Measurements from ENCODE around the gene GADD45A. TPM values are rescaled to one million over a fixed set of nuclear protein-coding genes. Genes with fewer than 3 reads are reported as not detected.

GADD45A gene
- polyA plus RNA-seq, 1 donor (not counting 4 experiments of a cell fraction or from before 2014, with no cell fraction given): 151 TPM

- DNase-seq (ENCODE audit: low read depth, low spot score) (no peak), FAIRE-seq (no peak)
- Histone ChIP-seq H3K36me3 (ENCODE audit: control insufficient read depth in 2 of 2, extremely low read depth in 1 of 2, insufficient read depth in 2 of 2, low read length in 2 of 2) (no peaks in the 10 kb centered on the region), H3K9ac (ENCODE audit: control insufficient read depth, extremely low read depth, insufficient read depth, low read length) (no peak overlapping the region), H3K27me3 (ENCODE audit: control insufficient read depth, extremely low read depth, insufficient read depth, low read length) (no peaks in the 10 kb centered on the region), H3K27ac (ENCODE audit: control insufficient read depth, insufficient read depth, low read length) (no peak overlapping the region), H4K20me1 (ENCODE audit: control insufficient read depth, extremely low read depth, insufficient read depth, low read length) (no peaks in the 10 kb centered on the region), H3K79me2 (ENCODE audit: control insufficient read depth, insufficient read depth, low read length) (no peaks in the 10 kb centered on the region), H3K4me3 (ENCODE audit: control insufficient read depth in 2 of 3, extremely low read depth in 1 of 3, insufficient read depth in 2 of 3, low read depth in 1 of 3, low read length in 3 of 3) (no peak overlapping the region), H3K4me1 (ENCODE audit: control insufficient read depth, extremely low read depth, insufficient read depth, low read length) (peaks cover 17% of the 10 kb centered on the region), H3K9me3 (ENCODE audit: control insufficient read depth, low read depth, low read length) (no peaks in the 10 kb centered on the region), H2AFZ (ENCODE audit: control insufficient read depth, low read length) (no peak overlapping the region), H3K4me2 (ENCODE audit: control insufficient read depth, extremely low read depth, insufficient read depth, low read depth, low read length) (no peak overlapping the region), H3K9me1 (ENCODE audit: control insufficient read depth, extremely low read depth, insufficient read depth, low read length) (no peaks in the 10 kb centered on the region)
- dilution Hi-C loops (cut with MboI; ENCODE audit: extremely low pct_ligation_motif_present, low sequenced_read_pairs): loop anchor here (25.0 kb wide), 1 partner anchor 138 kb away; no protein-coding TSS in a partner anchor
- no peak for TF ChIP-seq CTCF (optimal IDR thresholded peaks at IDR 0.05 in 1 of 3, IDR thresholded peaks at IDR 0.05 in 1 of 3, conservative IDR thresholded peaks at IDR 0.05 in 1 of 3; ENCODE audit: extremely low read depth in 1 of 3, insufficient read depth in 2 of 3, low read length in 3 of 3)
- TF ChIP-seq EZH2 (IDR thresholded peaks at IDR 0.05; ENCODE audit: low read length): no peak
These were observed 9.2 kb upstream of the GADD45A start for GRCh38 chr1:67675800-67676199.

- FAIRE-seq: no peak
- no peak for DNase-seq (ENCODE audit: low read depth, low spot score)
- Histone ChIP-seq H3K9ac (ENCODE audit: control insufficient read depth, extremely low read depth, insufficient read depth, low read length) (no peak overlapping the region), H3K4me2 (ENCODE audit: control insufficient read depth, extremely low read depth, insufficient read depth, low read depth, low read length) (no peak overlapping the region), H3K4me3 (ENCODE audit: control insufficient read depth in 2 of 3, extremely low read depth in 1 of 3, insufficient read depth in 2 of 3, low read depth in 1 of 3, low read length in 3 of 3) (no peak overlapping the region), H2AFZ (ENCODE audit: control insufficient read depth, low read length) (no peak overlapping the region), H3K27ac (ENCODE audit: control insufficient read depth, insufficient read depth, low read length) (no peak overlapping the region), H3K79me2 (ENCODE audit: control insufficient read depth, insufficient read depth, low read length) (no peaks in the 10 kb centered on the region), H3K27me3 (ENCODE audit: control insufficient read depth, extremely low read depth, insufficient read depth, low read length) (no peaks in the 10 kb centered on the region), H3K9me1 (ENCODE audit: control insufficient read depth, extremely low read depth, insufficient read depth, low read length) (no peaks in the 10 kb centered on the region), H4K20me1 (ENCODE audit: control insufficient read depth, extremely low read depth, insufficient read depth, low read length) (no peaks in the 10 kb centered on the region), H3K9me3 (ENCODE audit: control insufficient read depth, low read depth, low read length) (no peaks in the 10 kb centered on the region), H3K36me3 (ENCODE audit: control insufficient read depth in 2 of 2, extremely low read depth in 1 of 2, insufficient read depth in 2 of 2, low read length in 2 of 2) (no peaks in the 10 kb centered on the region), H3K4me1 (ENCODE audit: control insufficient read depth, extremely low read depth, insufficient read depth, low read length) (peaks cover 17% of the 10 kb centered on the region)
- TF ChIP-seq EZH2 (IDR thresholded peaks at IDR 0.05; ENCODE audit: low read length) (no peak), CTCF (optimal IDR thresholded peaks at IDR 0.05 in 1 of 3, IDR thresholded peaks at IDR 0.05 in 1 of 3, conservative IDR thresholded peaks at IDR 0.05 in 1 of 3; ENCODE audit: extremely low read depth in 1 of 3, insufficient read depth in 2 of 3, low read length in 3 of 3) (no peak)
- dilution Hi-C loops (cut with MboI; ENCODE audit: extremely low pct_ligation_motif_present, low sequenced_read_pairs): loop anchor here (25.0 kb wide), 1 partner anchor 139 kb away; no protein-coding TSS in a partner anchor
These were observed 8.7 kb upstream of the GADD45A start for GRCh38 chr1:67676287-67676686.

Measured in keratinocyte (primary cell).